Prostate gland (tissue), 2 donors: ENCODE measurements around the gene THEMIS2.

Experiments used
- CTCF ChIP-seq, 4 experiments: fragments of 200-600 bp in 2 of 4; fragments of 450-650 bp in 2 of 4; sonication (generic) in 2 of 4; IDR thresholded peaks; 1 replicate in 3 of 4; 2 replicates in 1 of 4; pipeline ENCODE4 v1.5.1; 2016 to 2019; ENCODE audit warnings: antibody characterized with exemption in 4 of 4, mild to moderate bottlenecking in 2 of 4, moderate library complexity in 2 of 4
- POLR2AphosphoS5 ChIP-seq: sonication (generic); formaldehyde crosslinking; IDR thresholded peaks from one replicate; pipeline ENCODE4 v1.6.1; 2017; ENCODE audit warnings: antibody characterized with exemption

DNA sequence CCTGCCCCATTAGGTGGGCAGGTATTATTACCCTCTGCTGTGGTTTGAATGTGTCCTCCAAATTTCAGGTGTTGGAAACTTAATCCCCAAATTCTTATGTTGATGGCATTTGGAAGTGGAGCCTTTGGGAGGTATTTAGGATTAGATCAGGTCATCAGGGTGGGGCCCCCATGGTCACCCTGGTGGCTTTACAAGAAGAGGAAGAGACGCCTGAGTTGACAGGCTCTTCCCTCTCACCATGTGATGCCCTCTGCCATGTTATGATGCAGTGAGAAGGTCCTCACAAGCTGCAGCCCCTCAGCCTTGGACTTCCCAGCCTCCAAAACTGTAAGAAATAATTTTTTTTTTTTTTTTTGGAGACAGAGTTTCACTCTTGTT, 8.8 kb upstream of the THEMIS2 start:
- TF ChIP-seq POLR2AphosphoS5 (no peak), CTCF (IDR thresholded peaks at IDR 0.05) (no peak)
